OCI-M1 (cell line): Measurements from ENCODE around the gene HABP2.

Source experiments
- DNase-seq: peaks from one replicate; lab custom pipeline; 2025; lab: John Stamatoyannopoulos, UW

The HABP2 gene

DNA sequence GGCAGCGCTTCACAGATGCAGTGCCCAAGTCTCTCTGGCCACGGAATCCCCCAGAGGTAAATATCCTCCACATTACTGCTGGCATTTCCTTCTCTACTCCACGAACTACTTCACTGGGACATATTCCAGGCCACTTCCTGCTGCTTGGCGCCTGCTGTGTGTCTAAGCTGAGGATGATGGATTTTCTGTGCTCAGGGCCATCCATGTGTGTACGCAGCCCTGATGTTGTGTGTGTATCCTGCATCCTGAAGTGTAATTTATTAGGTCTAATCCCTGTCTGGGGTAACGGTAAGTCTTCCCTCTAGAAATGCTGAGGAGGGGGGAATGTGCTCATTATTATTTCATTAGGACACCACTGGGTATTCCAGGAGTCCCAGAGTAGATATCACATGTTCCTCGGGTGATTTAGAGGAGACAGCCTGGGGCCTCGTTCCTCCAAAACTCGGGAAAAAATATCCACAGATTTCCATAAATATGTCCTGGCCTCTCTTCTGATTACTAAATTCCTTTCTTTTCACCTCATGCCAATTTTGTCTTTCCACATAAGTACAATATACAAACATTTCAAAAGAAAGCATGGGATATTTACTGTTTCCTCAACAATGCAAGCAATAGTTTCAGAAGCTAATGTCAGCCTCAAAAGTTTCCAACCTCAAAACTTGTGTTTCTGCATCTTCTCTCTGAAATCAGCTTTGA is 25.5 kb upstream of the HABP2 start:
- DNase-seq, result no peak

DNA sequence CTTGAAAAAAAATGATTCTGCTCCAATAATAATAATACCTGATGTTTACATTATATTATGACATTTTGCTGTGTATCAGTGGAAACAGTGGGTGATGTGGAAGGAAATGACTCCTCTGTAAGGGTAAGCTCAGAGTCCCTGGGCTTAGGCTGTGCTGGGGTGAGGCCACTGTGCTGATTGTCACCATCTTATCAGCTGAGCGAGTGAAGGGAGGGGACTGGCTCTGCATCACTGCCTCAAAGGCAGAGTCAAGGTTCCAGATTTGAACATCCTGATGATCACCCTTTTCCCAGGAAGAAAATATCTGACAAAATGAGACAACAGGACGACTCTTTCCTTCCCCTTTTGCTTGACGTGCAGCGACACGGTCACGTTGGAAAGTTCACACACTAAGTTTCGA is 24.0 kb upstream of the HABP2 start:
- DNase-seq, result no peak

DNA sequence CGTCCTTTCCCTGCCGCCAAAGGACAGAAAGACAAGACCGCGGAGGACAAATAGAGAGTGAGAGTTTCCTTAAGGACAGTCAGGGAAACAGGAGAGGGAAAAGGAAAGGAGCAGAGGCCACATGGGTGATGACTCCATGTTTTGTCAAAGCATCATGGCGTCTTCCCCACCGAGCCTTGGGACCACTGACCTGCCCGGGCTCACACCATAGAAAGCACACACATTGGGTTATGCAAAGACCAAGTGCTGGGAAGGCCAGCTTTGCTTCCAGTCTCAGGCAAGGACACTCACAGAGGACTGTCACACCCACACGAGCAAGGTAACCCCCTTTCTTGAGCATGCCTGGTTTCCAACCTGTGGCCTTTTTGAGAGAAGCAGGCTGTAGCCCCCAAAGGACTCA is 23.3 kb upstream of the HABP2 start:
- DNase-seq, result no peak

DNA sequence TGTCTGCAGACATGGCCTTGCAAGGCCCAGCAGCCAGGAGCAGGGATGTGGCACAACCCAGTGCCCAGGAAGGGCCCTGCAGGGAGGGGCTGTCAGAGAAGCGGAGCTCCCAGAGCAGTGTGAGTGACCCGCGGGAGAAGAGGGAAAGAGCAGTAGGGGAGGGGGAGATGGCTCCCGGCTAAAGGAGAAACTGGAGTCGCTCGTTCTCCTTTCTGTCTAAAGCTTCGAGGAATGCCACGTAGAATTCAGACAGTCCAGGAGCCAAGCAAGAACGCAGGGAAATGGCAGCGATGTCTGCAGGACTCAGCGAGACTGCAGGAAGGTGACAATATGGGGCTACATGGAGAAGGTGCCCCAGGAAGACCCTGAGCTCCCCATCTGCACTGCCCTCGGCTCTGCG is 22.4 kb upstream of the HABP2 start:
- DNase-seq, result no peak

DNA sequence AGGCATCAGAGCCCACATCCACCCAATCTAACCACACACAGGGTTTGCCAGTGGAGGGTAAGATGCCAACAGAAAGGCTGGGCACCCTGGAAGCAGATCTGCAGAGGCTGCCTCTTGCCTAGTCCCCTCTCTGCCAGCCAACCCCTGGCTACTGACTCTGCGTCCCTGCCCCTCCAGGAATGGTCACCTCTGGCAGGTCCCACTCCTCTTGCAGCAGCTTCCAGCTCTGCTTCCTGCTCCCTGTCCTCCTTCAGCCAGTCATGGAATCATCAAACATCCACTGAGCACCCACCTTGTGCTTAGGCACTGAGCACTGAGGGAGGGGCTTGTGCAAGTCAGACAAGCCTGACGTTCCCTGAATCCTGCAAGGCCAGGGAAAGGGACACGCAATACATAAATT is 20.1 kb upstream of the HABP2 start:
- DNase-seq, result no peak

DNA sequence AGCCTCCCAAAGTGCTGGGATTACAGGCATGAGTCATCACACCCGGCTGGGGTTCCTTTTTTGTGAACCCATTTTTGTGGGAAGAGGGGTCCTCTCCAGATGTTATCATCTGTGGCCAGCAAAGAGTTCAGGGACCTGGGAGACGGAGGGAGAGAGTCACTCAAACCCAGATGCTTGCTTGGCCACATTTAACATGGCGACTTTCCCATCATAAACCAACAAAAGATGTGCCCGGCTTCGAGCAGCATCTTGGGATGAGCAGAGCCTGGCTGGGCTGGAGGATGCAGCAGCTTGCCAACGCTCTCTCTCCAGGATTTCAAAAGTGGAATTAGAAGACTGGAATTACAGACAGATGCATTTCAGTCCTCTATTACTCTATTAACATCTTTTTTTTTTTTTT is 19.1 kb upstream of the HABP2 start:
- DNase-seq, result no peak

DNA sequence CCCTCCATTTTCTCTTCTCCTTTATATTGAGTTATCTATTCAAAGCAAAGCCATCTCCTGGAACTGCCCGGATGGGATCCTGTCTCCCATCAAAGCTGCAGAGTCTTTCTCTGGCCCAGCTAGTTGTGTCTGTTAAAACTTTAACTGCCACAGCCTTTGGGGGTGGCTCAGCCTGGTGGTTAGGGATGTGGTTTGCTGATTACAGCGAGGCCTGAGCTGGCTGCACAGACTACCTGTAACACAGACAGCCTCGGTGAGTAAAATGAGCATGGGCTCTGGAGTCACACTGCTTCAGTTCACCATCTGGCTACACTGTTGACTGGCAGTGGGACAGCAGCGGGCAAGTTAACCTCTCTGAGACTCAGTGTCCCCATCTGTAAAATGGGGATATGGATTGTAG is 18.4 kb upstream of the HABP2 start:
- peak; percentile 79 for DNase-seq

DNA sequence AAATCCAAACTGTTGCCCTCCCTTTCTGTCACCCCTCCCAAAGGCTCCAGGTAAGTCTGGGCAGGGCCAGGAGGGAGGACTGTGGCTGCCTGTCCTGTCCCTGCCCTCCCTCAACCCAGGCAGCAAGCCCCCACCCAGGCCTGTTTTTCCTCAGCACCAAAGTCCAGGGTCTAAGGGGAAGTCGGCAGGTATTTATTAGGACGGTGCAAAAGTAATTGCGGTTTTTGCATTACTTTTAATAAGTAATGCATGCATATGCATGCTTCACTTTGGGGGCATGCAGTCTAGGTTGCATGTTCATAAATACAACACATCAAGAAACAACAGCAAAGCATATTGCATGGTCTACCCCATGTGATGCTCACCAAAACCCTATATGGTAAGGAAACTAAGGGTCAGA is 15.2 kb upstream of the HABP2 start:
- DNase-seq, result no peak

DNA sequence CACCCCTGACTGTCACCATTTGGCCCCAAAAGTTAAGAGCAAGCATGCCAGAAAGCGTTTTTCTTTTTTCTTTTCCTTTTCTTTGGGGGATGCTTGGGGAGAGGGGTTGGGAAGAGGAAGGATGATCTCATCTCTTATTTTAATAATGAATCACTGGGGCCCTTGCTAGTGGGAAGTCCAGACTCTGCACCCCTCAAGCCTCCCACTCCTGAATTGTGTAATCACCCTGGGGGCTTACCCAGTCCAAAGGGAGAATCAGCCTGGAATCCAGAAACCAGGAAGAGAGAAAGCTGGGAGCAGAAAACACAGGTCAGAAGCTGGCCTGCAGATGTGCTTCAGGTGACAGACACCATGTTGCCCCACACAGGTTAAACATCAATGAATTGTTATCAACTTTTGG is 14.7 kb upstream of the HABP2 start:
- DNase-seq, result no peak

DNA sequence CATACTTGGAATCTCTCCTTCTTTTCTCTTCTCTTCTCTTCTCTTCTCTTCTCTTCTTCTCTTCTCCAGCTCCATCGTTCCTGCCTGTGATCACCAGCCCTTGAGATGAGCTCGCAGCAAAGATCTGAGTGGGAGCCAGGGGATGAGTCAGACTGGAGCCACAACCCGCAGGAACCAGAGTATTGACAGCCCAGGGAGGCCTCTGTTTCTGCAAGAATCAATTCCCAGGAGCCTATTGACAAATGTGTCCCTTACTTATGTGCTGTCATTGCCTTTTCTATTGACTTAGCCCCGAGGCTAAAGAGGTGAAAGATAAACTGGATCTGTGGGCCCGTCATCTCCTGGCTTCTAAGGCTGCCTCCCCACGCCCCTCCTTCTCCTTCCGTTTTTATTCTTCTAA is 13.1 kb upstream of the HABP2 start:
- peak; percentile 53 for DNase-seq

DNA sequence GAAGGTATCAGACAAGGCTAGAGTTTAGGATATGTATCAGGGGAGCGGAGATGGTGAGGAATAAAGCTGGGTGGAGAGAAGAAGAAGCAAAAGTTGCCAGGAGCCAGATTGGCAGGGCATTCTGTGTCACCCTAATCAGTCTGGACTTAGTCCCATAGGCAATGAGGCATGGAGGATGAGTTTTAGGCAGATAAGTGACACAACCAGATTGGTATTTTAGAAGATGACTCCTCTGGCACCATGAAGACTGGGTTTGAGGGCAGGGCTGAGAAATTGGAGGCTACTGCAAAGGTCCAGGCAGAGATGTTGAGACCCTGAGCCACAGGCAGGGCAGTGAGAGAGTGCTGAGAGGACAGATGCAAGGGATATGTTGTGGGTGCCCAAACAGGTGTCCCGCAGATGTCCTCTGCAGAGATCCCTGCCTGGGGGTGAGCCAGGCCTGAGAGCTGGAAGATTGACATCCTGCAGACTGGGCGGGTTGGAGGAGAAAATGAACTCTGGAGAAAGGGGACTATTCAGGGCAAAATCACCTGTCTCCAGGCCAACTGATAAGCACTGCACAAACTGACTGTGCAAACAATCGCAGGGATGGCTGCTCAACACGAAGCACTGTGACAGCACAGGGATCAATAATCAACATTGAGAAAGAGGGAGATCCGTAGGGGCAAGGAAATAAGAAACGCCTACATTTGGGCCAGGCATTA is 11.9 kb upstream of the HABP2 start:
- no peak for DNase-seq

DNA sequence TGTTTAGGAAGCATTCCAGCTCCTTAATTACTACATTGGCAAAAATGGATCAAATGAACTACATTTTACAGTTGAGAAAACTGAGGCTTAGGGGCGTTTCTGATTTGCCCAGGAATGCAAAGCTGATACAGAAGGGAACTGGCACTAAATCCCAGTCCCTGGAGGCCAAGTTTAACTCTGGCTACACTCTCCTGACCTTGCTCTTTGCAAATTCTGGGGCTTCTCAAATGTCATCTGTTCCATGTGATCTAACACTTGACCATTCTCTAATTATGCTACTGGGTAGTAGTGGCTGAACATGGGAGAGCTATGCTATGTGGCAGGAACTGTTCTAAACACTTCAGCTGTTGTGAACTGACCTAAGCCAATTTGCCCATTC is 11.3 kb upstream of the HABP2 start:
- DNase-seq, result no peak

DNA sequence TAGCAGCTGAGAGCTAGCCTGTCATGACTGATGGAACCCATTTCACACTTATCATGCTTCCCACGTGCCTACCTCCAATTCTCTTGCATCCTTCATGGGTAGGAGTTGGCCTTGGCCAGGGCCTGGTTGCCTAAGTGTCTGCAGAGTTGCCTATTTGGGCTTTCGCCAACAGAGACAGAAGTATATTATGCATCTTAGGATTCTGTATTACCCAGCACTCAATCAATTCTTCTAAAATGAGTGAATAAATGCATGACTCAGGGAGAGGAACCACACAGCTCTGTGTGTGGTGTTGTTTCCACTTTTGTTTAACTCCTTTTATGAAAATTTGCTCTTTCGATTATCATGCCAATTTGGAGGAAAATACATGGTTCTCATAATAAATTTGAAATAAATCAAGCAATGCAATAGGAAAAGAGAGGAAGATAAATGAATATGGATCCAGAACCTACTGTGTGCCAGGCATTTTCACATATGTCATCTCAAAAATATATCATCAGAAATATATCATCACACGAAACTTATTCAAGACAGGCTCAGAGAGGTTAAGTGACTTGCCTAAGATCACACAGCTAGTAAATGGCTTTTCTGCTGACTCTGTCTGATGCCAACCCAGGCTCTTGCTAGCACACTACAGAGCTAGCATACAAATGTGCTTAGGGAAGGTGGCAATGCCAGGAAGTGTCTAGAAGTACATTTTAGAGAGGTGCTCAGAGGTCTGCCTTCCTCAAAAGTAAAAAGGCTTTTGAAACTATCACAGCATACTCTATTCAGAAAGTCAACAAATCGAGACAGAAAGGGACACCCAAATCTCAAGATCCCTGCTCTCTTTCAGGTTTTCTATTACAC is 9.5 kb upstream of the HABP2 start:
- DNase-seq, result no peak

DNA sequence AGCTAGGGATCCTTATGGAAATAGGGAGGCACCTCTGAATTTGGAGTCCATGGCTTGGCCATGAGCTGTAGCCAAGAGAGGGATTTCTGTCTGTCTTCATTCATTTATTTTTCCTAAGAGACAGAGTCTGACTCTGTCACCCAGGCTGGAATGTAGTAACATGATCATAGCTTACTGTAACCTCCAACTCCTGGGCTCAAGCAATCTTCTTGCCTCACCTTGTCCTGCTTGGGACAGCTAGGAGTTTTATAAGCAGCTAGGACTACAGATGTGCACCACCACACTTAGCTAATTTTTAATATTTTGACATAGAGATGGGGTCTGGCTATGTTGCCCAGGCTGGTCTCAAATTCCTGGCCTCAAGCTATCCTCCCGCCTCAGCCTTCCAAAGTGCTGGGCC is 8.5 kb upstream of the HABP2 start:
- no peak for DNase-seq

DNA sequence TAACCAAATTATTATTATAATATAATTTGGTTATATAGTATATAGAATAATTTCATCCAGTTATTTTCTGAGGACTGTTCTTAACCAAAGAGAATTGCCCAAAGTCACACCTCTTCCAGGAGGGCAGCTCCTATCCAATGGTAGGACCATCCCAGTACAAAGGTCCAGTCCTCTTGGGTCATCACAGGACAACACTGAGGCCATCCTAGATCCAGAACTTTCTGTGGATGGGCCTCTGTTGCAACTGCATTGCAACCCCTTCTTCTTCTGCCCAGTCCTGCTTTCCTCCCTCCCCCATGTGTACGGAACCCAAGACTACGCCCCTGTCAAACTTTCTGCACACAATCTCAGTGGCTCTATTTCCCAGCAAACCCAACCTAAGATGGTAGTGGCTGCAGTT is 5.4 kb upstream of the HABP2 start:
- no peak for DNase-seq

DNA sequence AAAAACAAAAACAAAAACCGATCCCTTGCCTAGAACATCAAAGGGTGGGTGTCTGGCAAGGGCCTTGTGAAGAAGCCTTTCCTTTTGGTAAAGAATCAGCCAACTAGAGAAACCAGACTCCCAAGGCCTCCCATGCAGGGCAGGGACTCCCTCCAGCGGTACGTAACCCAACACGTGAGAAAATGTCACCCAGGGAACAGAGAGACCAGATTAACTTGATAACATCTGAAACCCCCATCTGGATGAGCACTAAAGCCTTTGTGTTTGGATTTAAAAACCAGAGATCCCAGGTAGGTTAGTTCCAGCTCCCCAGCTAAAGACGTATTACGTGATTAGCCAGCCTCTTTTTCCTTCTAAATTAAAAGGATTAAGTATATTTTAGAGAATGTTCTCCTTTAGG is 3.0 kb upstream of the HABP2 start:
- no peak for DNase-seq

DNA sequence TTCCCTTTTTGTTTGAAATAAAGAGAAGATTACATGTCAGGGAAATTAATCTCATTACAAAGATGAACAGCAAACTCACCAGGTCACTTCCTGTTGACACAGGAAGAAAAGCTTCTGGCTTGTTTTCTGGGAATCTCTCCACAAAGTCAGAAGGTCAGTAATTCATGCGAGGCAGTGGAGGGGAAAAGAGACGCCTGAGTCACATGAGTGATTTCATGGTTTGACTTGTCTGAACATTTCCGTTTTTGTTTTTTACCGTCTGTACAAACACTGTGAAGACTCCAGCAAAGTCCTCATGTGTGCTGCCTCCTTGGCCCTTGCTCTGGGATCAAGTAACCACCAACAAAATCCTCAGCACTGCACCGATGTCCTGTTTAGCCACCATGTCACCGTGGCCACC is 2.5 kb upstream of the HABP2 start:
- DNase-seq, result no peak

DNA sequence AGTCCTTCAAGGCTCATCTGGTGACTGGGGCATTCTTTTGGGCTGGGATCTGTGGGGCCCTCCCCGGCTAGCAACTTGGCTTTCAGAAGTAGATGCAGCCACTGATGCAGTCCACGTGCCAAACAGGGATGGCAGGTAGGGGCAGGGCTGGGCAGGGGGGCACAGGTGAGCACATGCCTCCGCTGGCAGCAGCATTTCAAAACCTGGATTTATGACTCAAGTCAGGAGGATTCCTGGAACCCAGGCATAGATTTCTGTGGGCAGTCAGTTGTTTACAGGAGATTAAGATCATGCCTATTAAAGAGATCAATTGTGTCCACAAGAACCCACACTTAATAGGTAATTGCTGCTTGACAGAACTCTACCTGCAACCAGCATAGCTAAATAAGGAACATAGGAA is 839 bp upstream of the HABP2 start:
- DNase-seq, result no peak

DNA sequence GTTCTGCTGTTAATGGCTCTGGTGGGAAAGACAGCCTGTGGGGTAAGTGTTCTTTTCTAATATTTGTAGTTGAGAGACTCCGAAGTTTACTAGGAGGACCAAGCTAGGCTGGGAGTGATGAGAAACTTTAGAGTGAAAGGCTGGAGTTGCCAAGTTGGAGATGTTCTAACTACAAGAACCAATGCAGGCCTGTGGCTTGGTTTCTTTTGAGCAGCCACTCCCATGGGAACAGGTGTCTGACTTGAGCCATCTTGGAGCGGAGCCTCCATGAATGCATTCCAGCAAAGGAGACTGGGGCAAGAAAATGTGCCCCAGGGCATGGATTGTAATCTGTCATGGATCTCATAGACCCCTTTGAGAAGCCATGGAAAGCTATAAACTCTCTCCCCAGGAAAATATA is 296 bp downstream of the HABP2 start:
- DNase-seq, result no peak

DNA sequence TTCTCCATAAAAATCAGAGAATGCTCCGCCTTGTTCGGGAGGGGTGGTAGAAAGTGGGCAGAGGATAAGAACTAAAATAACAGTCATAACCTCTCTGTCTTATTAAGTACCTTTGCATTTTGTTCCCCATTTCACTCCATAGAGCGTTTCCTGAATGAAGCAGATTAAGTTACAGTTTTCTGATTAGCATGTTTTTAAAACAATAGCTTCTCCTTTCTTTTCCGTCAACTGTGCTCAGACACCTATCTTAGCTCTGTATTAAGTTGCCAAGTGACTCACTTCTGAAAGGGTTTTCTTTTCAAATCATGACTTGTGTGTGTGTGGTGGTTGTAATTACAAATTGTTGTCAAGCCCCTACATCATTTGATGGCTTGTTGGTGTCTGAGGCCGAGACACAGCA is 1.4 kb downstream of the HABP2 start:
- DNase-seq, result no peak

DNA sequence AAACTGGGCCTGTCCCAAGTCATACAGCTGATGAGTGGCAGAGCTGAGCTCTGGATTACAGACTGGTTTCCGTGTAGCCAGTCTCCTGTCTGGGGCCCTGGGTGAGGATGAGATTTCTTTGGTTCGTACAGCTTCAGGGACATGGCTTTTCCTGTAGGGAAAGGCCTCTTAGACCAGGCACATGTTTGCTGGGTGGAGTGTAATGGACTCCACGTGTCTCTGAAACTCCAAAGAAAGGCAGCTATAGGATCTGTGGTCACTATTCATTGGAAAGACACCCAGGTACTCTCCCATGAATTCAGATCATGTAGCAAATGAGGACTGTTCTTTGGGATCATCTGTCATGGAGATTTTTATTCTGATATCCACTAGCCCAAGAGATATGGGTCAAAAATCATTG is 2.4 kb downstream of the HABP2 start:
- no peak for DNase-seq

DNA sequence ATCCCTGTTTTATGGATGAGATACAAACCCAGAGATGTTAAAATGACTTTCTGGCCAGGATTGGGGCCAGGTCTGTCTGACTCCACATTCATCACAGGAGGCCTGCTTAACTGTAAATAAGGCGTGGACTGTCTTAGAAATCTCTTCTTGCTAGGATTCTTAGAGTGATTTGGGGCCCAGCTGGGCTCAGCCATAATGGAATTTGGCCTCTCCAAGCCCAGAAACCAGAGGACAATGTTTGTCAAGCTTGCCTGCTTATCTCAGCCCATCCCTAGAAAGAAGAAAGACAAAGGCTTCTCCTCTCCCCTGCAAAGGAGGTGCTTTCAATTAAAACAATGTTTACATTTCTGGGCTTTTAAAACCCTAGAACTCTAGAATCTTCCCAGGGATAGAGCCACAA is 2.9 kb downstream of the HABP2 start:
- DNase-seq, result no peak

DNA sequence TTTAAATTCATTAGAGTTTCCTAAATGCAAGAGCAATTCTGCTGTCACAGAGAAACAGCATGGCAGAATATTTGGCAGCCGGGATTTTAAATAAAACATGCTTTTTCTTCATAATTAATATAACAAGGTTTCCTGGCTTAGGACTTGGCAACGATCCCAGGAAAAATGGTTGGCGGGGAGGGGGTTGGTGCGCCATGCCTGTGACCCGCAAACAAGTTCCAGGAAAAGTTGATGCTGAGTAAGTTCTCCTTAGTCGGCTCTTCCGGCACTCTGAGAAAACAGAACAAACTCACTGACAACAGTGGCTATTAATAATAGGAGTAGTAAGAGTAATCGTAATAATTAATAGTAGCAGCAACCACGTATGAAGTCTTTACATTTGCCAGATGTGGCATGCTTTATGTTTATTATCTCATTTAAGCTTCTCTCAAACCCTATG is 4.6 kb downstream of the HABP2 start:
- peak; percentile 71 for DNase-seq
